ENCODE results near the gene GIMAP1. TPM values are rescaled to one million over a fixed set of nuclear protein-coding genes. Genes with fewer than 3 reads are reported as not detected.

GIMAP1 gene
- total and polyA plus RNA-seq, 2 experiments from 2014 or later = not detected

DNA sequence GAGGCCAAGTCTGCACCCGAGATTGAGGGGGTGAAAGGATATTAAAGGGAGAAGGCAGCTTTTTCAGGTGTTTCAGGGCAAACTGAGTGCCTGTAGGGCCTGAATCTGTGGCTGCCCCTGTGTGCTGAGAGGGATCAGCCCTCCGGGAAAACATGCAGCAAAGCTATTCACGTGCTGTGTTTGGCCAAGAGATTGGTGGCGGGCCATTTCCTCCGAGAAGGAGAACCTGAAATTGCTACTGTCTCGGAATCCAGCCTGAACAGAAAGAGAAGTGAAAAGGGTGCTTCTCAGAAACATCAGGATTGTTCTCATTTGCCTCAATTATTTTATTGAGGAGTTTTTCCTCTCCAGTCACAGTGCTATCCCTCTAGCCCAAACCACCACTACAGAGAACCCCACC is 36.8 kb downstream of the GIMAP1 start:
- H3K4me3 ChIP-seq = no peak overlapping the region
- H3K4me1 ChIP-seq (ENCODE audit: insufficient read depth) = no peaks in the 10 kb centered on the region
- H2AFZ ChIP-seq = no peak overlapping the region
- H3K27me3 ChIP-seq (replicated peaks; ENCODE audit: insufficient read depth) = no peaks in the 10 kb centered on the region
- H3K27ac ChIP-seq = no peak overlapping the region
- H3K9me2 ChIP-seq (ENCODE audit: insufficient read depth) = no peaks in the 10 kb centered on the region
- no peaks in the 10 kb centered on the region for H3F3A ChIP-seq (ENCODE audit: insufficient read depth)
- no peaks in the 10 kb centered on the region for H3K36me3 ChIP-seq (ENCODE audit: low read depth)
- no peak overlapping the region for H3K9ac ChIP-seq
- no peaks in the 10 kb centered on the region for H4K20me1 ChIP-seq (ENCODE audit: insufficient read depth)
- 30% methylated on average over 6 of the region's 6 CpGs for WGBS, 2 experiments (ENCODE audit: low coverage in 1 of 2, low lambda C conversion rate in 2 of 2, missing lambda C conversion rate in 2 of 2)
- in situ Hi-C loops (cut with MboI) = no loop called here
- no peak for TF ChIP-seq EZH2 (IDR thresholded peaks at IDR 0.05; ENCODE audit: insufficient read depth, poor library complexity, severe bottlenecking)
- no peak for TF ChIP-seq EZH2phosphoT487 (IDR thresholded peaks at IDR 0.05; ENCODE audit: insufficient read depth, low read depth)
- H3K79me2 ChIP-seq (ENCODE audit: insufficient read depth) = no peaks in the 10 kb centered on the region
- H3K9me3 ChIP-seq (ENCODE audit: low read depth) = no peaks in the 10 kb centered on the region
- no peak for DNase-seq
- H3K4me2 ChIP-seq (ENCODE audit: unreplicated experiment) = no peak overlapping the region

DNA sequence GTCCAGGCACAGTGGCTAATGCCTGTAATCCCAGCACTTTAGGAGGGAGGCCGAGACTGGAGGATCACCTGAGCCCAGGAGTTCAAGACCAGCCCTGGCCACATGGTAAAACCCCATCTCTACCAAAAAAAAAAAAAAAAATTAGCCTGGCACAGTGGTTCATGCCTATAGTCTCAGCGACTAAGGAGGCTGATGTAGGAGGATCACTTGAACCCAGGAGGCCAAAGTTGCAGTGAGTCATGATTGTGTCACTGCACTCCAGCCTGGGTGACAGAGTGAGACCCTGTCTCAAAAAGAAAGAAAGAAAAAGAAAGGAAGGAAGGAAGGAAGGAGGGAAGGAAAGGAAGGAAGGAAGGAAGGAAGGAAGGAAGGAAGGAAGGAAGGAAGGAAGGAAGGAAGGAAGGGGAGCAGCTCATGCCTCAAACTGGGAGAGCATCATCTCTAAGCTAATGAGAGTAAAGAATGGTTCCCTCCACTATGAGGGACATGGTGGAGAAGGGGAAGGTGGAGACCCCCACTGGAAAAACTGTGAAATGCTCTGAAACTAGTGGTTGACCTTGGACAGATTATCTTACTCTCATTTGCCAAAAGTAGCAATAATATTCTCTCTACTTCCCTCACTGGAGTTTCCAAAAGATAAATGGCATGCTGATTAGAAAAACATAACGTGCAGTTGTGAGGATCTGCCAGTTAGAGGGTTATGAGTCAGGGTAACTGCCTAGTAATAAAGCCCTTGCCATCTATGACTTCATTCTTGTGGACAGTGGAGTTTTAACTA is 37.6 kb downstream of the GIMAP1 start:
- H3K27me3 ChIP-seq (replicated peaks; ENCODE audit: insufficient read depth) = no peaks in the 10 kb centered on the region
- H3F3A ChIP-seq (ENCODE audit: insufficient read depth) = no peaks in the 10 kb centered on the region
- peak; percentile 33 for DNase-seq
- no peak overlapping the region for H3K27ac ChIP-seq
- no peak overlapping the region for H2AFZ ChIP-seq
- in situ Hi-C loops (cut with MboI) = no loop called here
- no peaks in the 10 kb centered on the region for H4K20me1 ChIP-seq (ENCODE audit: insufficient read depth)
- no peaks in the 10 kb centered on the region for H3K4me1 ChIP-seq (ENCODE audit: insufficient read depth)
- no peaks in the 10 kb centered on the region for H3K9me3 ChIP-seq (ENCODE audit: low read depth)
- H3K9me2 ChIP-seq (ENCODE audit: insufficient read depth) = no peaks in the 10 kb centered on the region
- no peak overlapping the region for H3K4me3 ChIP-seq
- no peaks in the 10 kb centered on the region for H3K79me2 ChIP-seq (ENCODE audit: insufficient read depth)
- H3K4me2 ChIP-seq (ENCODE audit: unreplicated experiment) = no peak overlapping the region
- no peak overlapping the region for H3K9ac ChIP-seq
- H3K36me3 ChIP-seq (ENCODE audit: low read depth) = no peaks in the 10 kb centered on the region
- 4 to 8% methylated on average over 3 of the region's 3 CpGs for WGBS, 2 experiments (ENCODE audit: low coverage in 1 of 2, low lambda C conversion rate in 2 of 2, missing lambda C conversion rate in 2 of 2)
- TF ChIP-seq EZH2 (IDR thresholded peaks at IDR 0.05; ENCODE audit: insufficient read depth, poor library complexity, severe bottlenecking) (no peak), EZH2phosphoT487 (IDR thresholded peaks at IDR 0.05; ENCODE audit: insufficient read depth, low read depth) (no peak)

DNA sequence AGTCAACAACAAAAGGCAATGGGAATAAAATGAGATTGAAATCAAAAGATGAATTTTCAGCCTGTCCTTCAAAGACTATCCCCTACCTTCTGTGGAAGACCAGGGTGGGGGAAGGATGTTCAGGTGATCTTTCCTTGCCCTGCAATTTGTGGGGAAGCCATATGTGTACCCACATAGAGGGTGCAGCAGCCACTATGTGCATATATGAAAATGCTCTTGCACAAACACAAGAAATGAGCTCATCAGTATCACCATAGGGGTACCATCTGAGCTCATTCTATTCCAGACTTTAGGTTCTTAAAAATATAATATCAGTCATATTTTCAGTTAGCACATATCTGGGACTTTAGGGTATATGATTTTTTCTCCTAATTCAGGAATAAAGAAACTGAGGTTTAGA is 38.5 kb downstream of the GIMAP1 start:
- Histone ChIP-seq H3K9me2 (ENCODE audit: insufficient read depth) (no peaks in the 10 kb centered on the region), H3F3A (ENCODE audit: insufficient read depth) (no peaks in the 10 kb centered on the region), H2AFZ (no peak overlapping the region), H3K79me2 (ENCODE audit: insufficient read depth) (no peaks in the 10 kb centered on the region), H4K20me1 (ENCODE audit: insufficient read depth) (no peaks in the 10 kb centered on the region), H3K4me1 (ENCODE audit: insufficient read depth) (no peaks in the 10 kb centered on the region), H3K27me3 (replicated peaks; ENCODE audit: insufficient read depth) (no peaks in the 10 kb centered on the region), H3K9ac (no peak overlapping the region), H3K36me3 (ENCODE audit: low read depth) (no peaks in the 10 kb centered on the region), H3K4me2 (ENCODE audit: unreplicated experiment) (no peak overlapping the region), H3K9me3 (ENCODE audit: low read depth) (no peaks in the 10 kb centered on the region), H3K4me3 (no peak overlapping the region), H3K27ac (no peak overlapping the region)
- in situ Hi-C loops (cut with MboI) = no loop called here
- TF ChIP-seq EZH2phosphoT487 (IDR thresholded peaks at IDR 0.05; ENCODE audit: insufficient read depth, low read depth) (no peak), EZH2 (IDR thresholded peaks at IDR 0.05; ENCODE audit: insufficient read depth, poor library complexity, severe bottlenecking) (no peak)
- DNase-seq = no peak

DNA sequence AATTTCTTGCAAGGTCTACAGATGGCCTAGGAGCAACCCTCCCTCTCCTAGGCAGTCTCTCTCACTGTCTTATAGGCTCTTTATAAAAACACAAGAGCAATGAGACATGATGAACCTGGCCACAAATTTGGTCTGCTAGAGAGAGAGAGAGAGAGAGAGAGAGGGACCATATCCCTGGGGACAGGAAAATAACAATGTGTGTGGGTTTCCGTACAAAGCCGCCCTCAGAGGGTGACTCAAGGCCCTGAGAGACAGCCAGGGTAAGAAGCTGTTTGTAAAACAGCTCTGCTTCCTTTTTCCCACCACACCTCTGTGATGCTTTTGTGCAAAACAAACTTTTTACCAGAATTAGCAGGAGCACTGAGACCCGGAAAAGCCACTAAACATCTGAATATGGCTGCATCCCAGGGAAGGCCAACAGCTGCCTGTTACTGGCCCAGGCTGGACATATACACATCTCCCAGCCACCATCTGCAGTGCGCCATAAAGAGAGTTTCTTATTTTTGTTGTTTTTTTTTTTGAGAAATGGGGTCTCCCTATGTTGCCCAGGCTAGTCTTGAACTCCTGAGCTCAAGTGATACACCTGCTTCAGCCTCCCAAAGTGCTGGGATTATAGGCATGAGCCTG is 39.2 kb downstream of the GIMAP1 start:
- Histone ChIP-seq H3K9ac (no peak overlapping the region), H3K4me1 (ENCODE audit: insufficient read depth) (no peaks in the 10 kb centered on the region), H3K9me3 (ENCODE audit: low read depth) (no peaks in the 10 kb centered on the region), H3K27me3 (replicated peaks; ENCODE audit: insufficient read depth) (no peaks in the 10 kb centered on the region), H3K27ac (no peak overlapping the region), H2AFZ (no peak overlapping the region), H3F3A (ENCODE audit: insufficient read depth) (no peaks in the 10 kb centered on the region), H3K36me3 (ENCODE audit: low read depth) (no peaks in the 10 kb centered on the region), H4K20me1 (ENCODE audit: insufficient read depth) (no peaks in the 10 kb centered on the region), H3K9me2 (ENCODE audit: insufficient read depth) (no peaks in the 10 kb centered on the region), H3K4me2 (ENCODE audit: unreplicated experiment) (no peak overlapping the region), H3K4me3 (no peak overlapping the region), H3K79me2 (ENCODE audit: insufficient read depth) (no peaks in the 10 kb centered on the region)
- no peak for DNase-seq
- 29 to 37% methylated on average over 4 of the region's 4 CpGs for WGBS, 2 experiments (ENCODE audit: low coverage in 1 of 2, low lambda C conversion rate in 2 of 2, missing lambda C conversion rate in 2 of 2)
- TF ChIP-seq EZH2phosphoT487 (IDR thresholded peaks at IDR 0.05; ENCODE audit: insufficient read depth, low read depth) (no peak), EZH2 (IDR thresholded peaks at IDR 0.05; ENCODE audit: insufficient read depth, poor library complexity, severe bottlenecking) (no peak)
- in situ Hi-C loops (cut with MboI) = no loop called here
